ENCODE data around the gene CRP.

The CRP gene

GRCh38 chr1:159719990-159720389 is 5.6 kb upstream of the CRP start:
- FAIRE-seq (no peak), DNase-seq (ENCODE audit: insufficient read length, low spot score) (no peak)
- TF ChIP-seq CTCF (IDR thresholded peaks at IDR 0.05; ENCODE audit: insufficient read depth, missing control alignments), result no peak

GRCh38 chr1:159715855-159716254 is 1.5 kb upstream of the CRP start:
- FAIRE-seq, result no peak
- no peak for DNase-seq (ENCODE audit: insufficient read length, low spot score)
- no peak for TF ChIP-seq CTCF (IDR thresholded peaks at IDR 0.05; ENCODE audit: insufficient read depth, missing control alignments)

GRCh38 chr1:159712080-159712479 is 2.3 kb downstream of the CRP start:
- no peak for FAIRE-seq
- TF ChIP-seq CTCF (IDR thresholded peaks at IDR 0.05; ENCODE audit: insufficient read depth, missing control alignments), result no peak
- DNase-seq (ENCODE audit: insufficient read length, low spot score), result no peak

GRCh38 chr1:159707472-159708260 is 6.7 kb downstream of the CRP start:
- TF ChIP-seq CTCF (IDR thresholded peaks at IDR 0.05; ENCODE audit: insufficient read depth, missing control alignments), result no peak
- no peak for DNase-seq (ENCODE audit: insufficient read length, low spot score)
- FAIRE-seq, result no peak

- FAIRE-seq, result no peak
- DNase-seq (ENCODE audit: insufficient read length, low spot score), result no peak
- TF ChIP-seq CTCF (IDR thresholded peaks at IDR 0.05; ENCODE audit: insufficient read depth, missing control alignments), result no peak
Measured at GRCh38 chr1:159705904-159706256, 8.5 kb downstream of the CRP start.

- no peak for FAIRE-seq
- no peak for TF ChIP-seq CTCF (IDR thresholded peaks at IDR 0.05; ENCODE audit: insufficient read depth, missing control alignments)
- no peak for DNase-seq (ENCODE audit: insufficient read length, low spot score)
Measured at GRCh38 chr1:159705251-159705903, 9.0 kb downstream of the CRP start.

GRCh38 chr1:159704481-159704880 is 9.9 kb downstream of the CRP start:
- FAIRE-seq (no peak), DNase-seq (ENCODE audit: insufficient read length, low spot score) (no peak)
- TF ChIP-seq CTCF (IDR thresholded peaks at IDR 0.05; ENCODE audit: insufficient read depth, missing control alignments), result no peak
